Left lobe of liver (tissue), 1 donor: Measurements from ENCODE around the gene PHF24. TPM values are rescaled to one million over a fixed set of nuclear protein-coding genes. Genes with fewer than 3 reads are reported as not detected.

Source experiments
- total RNA-seq: library from RNA; stranded (reverse); gene quantifications from one replicate; pipeline ENCODE4 v1.2.1, GENCODE V29; 2021
- donor health status: DM: no; HTN: yes; CAD: no.

PHF24 gene
- total RNA-seq, 1 donor from 2014 or later, result not detected

Other genes starting within 250 kb of the PHF24 start
- gene CCL21, start 248.1 kb upstream of the PHF24 start, total RNA-seq, result 1.7 TPM
- 1.9 TPM for gene DNAJB5, start 31.5 kb downstream of the PHF24 start, total RNA-seq
- gene VCP, start 114.3 kb downstream of the PHF24 start, total RNA-seq, result 147 TPM
- 6.2 TPM for gene FANCG, start 121.7 kb downstream of the PHF24 start, total RNA-seq
- gene PIGO, start 138.3 kb downstream of the PHF24 start, total RNA-seq, result 17.6 TPM
- gene STOML2, start 144.8 kb downstream of the PHF24 start, total RNA-seq, result 64.3 TPM
- 6.3 TPM for gene ATOSB, start 157.6 kb downstream of the PHF24 start, total RNA-seq
- gene UNC13B, start 203.7 kb downstream of the PHF24 start, total RNA-seq, result 21.4 TPM